K562 (cell line): Measurements from ENCODE around the gene MDP1. TPM values are rescaled to one million over a fixed set of nuclear protein-coding genes. Genes with fewer than 3 reads are reported as not detected.

Experiments used
- BRCA1 ChIP-seq, 2 experiments: fragments of 450-650 bp in 1 of 2; sonication (generic) in 1 of 2; formaldehyde crosslinking in 1 of 2; IDR thresholded peaks; 2 replicates each; pipeline versions ENCODE4 v1.5.0 to v1.6.1; 2017 to 2020; ENCODE audit warnings: mild to moderate bottlenecking in 1 of 2, missing genetic modification reagents in 1 of 2
- CBX5 ChIP-seq: IDR thresholded peaks from 2 replicates; pipeline ENCODE4 v1.6.1; 2014; ENCODE audit warnings: low read depth, borderline replicate concordance
- CEBPB ChIP-seq: fragments of 450-650 bp; IDR thresholded peaks from 2 replicates; pipeline ENCODE4 v1.6.1; 2016; ENCODE audit warnings: missing genetic modification characterization, missing compliant biosample characterization
- CREB1 ChIP-seq, 2 experiments: sonication (generic) in 1 of 2; formaldehyde crosslinking in 1 of 2; IDR thresholded peaks; 2 replicates each; pipeline versions ENCODE4 v1.6.1 to v1.8.0; 2012 to 2022; ENCODE audit warnings: inconsistent platforms in 1 of 2, mild to moderate bottlenecking in 1 of 2, missing genetic modification reagents in 1 of 2, moderate library complexity in 1 of 2
- CREBBP ChIP-seq: IDR thresholded peaks from one replicate; pipeline ENCODE4 v1.6.1; 2012; ENCODE audit warnings: low read depth, mild to moderate bottlenecking, control low read depth, inconsistent platforms, low read length
- FOXK2 ChIP-seq, 2 experiments: fragments of 450-650 bp; IDR thresholded peaks in 1 of 2; conservative IDR thresholded peaks in 1 of 2; 2 replicates each; pipeline ENCODE4 v1.6.1; 2016; ENCODE audit warnings: low read depth in 2 of 2, mild to moderate bottlenecking in 1 of 2
- HEY1 ChIP-seq: fragments of 250-450 bp; sonication (Bioruptor Pico); IDR thresholded peaks from 2 replicates; pipeline ENCODE4 v1.5.0; 2020; ENCODE audit warnings: mild to moderate bottlenecking, moderate library complexity, borderline replicate concordance
- MIER1 ChIP-seq: fragments of 450-650 bp; IDR thresholded peaks from 2 replicates; pipeline ENCODE4 v1.6.1; 2016; ENCODE audit warnings: antibody characterized with exemption, mild to moderate bottlenecking, low read depth
- RHOXF2B ChIP-seq: fragments of 250-450 bp; sonication (Bioruptor Pico); conservative IDR thresholded peaks from 2 replicates; pipeline ENCODE4 v1.5.1; 2021
- STAT5B ChIP-seq: fragments of 250-450 bp; sonication (Bioruptor Pico); IDR thresholded peaks from 2 replicates; pipeline ENCODE4 v1.8.0; 2021; ENCODE audit warnings: mild to moderate bottlenecking, inconsistent platforms
- TCF3 ChIP-seq: sonication (generic); formaldehyde crosslinking; IDR thresholded peaks from 2 replicates; pipeline ENCODE4 v1.4.0; 2020; ENCODE audit warnings: mild to moderate bottlenecking, missing genetic modification reagents
- TEAD1 ChIP-seq, 2 experiments: fragments of 450-650 bp in 1 of 2; sonication (generic) in 1 of 2; formaldehyde crosslinking; IDR thresholded peaks; 2 replicates each; pipeline versions ENCODE4 v1.4.0 to v1.8.0; 2020 to 2022; ENCODE audit warnings: mild to moderate bottlenecking in 2 of 2, missing genetic modification reagents in 1 of 2
- ZNF174 ChIP-seq: fragments of 250-450 bp; sonication (Bioruptor Pico); IDR thresholded peaks from 2 replicates; pipeline ENCODE4 v1.4.0; 2020; ENCODE audit warnings: mild to moderate bottlenecking
- ZNF280A ChIP-seq: fragments of 450-650 bp; IDR thresholded peaks from 2 replicates; pipeline ENCODE4 v1.6.1; 2018; ENCODE audit warnings: mild to moderate bottlenecking, low read depth; ENCODE audit not compliant: partially characterized antibody
- ZNF354B ChIP-seq: fragments of 250-450 bp; sonication (Bioruptor Pico); IDR thresholded peaks from 2 replicates; pipeline ENCODE4 v1.4.0; 2020
- polyA plus RNA-seq, 8 experiments: library from polyadenylated mRNA; depleted of rRNA in 4 of 8; stranded (reverse) in 5 of 8; unstranded in 3 of 8; fragments of >200 nt; fragmentation: Nextera tagmentation in 2 of 8; fragmentation: Illumina TruSeq in 1 of 8; extraction: Ambion mirVana in 2 of 8; extraction: Trizol in 1 of 8; gene quantifications; 2 replicates each; pipeline versions ENCODE4 v1.2.1 to v1.2.3, GENCODE V29; 2011 to 2014; ENCODE audit warnings: inconsistent platforms in 1 of 8, missing spikeins in 1 of 8
- total RNA-seq, 7 experiments: library from RNA; depleted of rRNA in 6 of 7; stranded (reverse); fragments of >200 nt in 6 of 7; fragmentation: Illumina TruSeq in 2 of 7; extraction: Trizol in 2 of 7; gene quantifications; 2 replicates each; pipeline versions ENCODE4 v1.2.1 to v1.2.3, GENCODE V29; 2011 to 2021; ENCODE audit warnings: low replicate concordance in 1 of 7
- TF ChIP-seq, protein P1 (sequence below): fragments of 250-450 bp; sonication (Bioruptor Pico); IDR thresholded peaks from 2 replicates; pipeline ENCODE4 v1.8.0; 2021; ENCODE audit warnings: borderline replicate concordance, mild to moderate bottlenecking, moderate library complexity; ENCODE audit not compliant: poor library complexity, severe bottlenecking
- TF ChIP-seq, protein P2 (sequence below): fragments of 250-450 bp; sonication (Bioruptor Pico); IDR thresholded peaks from 2 replicates; pipeline ENCODE4 v1.5.0; 2020; ENCODE audit warnings: mild to moderate bottlenecking, borderline replicate concordance
- TF ChIP-seq, protein P3 (sequence below), 2 experiments: fragments of 450-650 bp; IDR thresholded peaks; 2 replicates each; pipeline ENCODE4 v1.6.1; 2016
- TF ChIP-seq, protein P4 (sequence below): IDR thresholded peaks from 2 replicates; pipeline ENCODE4 v1.6.1; 2012; ENCODE audit warnings: low read depth, low read length, improper control_type of control experiment, borderline replicate concordance

MDP1 gene
- total and polyA plus RNA-seq, 9 of the 15 experiments (the other 6 are each of a cell fraction or from before 2014, with no cell fraction given), result 2.7 to 29.6 (median 11.0) TPM

DNA sequence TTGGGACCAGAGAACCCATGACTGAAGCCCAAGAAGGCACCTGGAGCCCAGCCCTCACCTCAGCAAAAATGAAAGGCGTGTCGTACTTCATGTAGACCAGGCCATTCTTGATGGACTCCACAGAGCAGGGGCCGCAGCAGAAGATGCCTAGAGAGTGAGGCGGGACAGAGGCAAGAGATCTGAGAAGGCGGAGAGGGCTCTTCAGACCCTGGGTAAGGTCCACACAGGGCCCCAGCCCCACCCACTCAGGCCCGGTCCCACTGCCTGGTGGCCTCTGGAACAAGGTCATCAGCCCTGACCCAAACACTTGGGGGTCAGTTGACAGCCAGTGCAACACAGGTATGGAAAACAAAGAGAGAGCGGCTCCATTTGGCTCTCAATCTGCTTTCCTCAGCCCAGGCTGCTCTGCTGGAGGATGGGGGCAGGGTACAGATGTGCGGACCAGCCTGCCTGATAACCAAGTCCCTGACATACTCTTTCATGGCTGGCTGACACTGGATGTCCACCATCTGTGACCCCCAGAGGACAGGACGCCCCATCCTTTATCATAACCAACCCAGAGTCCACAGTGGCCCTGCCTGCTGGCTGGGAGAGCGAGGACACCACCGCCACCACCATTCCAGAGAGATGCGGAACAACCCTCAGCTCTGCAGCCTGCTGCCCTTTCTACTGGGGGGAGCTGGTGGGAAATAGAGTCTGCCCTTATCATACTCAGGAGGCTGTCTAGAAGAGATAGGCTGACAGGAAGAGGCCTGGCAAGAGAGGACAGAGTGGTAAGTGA, 40.3 kb upstream of the MDP1 start (continued):
- TF ChIP-seq, protein P1, sequence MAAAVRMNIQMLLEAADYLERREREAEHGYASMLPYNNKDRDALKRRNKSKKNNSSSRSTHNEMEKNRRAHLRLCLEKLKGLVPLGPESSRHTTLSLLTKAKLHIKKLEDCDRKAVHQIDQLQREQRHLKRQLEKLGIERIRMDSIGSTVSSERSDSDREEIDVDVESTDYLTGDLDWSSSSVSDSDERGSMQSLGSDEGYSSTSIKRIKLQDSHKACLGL (CRISPR knock-in tag), result no peak
- TF ChIP-seq, protein P2, sequence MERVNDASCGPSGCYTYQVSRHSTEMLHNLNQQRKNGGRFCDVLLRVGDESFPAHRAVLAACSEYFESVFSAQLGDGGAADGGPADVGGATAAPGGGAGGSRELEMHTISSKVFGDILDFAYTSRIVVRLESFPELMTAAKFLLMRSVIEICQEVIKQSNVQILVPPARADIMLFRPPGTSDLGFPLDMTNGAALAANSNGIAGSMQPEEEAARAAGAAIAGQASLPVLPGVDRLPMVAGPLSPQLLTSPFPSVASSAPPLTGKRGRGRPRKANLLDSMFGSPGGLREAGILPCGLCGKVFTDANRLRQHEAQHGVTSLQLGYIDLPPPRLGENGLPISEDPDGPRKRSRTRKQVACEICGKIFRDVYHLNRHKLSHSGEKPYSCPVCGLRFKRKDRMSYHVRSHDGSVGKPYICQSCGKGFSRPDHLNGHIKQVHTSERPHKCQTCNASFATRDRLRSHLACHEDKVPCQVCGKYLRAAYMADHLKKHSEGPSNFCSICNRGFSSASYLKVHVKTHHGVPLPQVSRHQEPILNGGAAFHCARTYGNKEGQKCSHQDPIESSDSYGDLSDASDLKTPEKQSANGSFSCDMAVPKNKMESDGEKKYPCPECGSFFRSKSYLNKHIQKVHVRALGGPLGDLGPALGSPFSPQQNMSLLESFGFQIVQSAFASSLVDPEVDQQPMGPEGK (CRISPR knock-in tag), result no peak
- 0 out of 2 replicates have a peak, but pooled peaks have one; percentile 55 for TF ChIP-seq CREB1 (IDR thresholded peaks at IDR 0.05)
- no peak for TF ChIP-seq CREB1 (CRISPR knock-in tag; IDR thresholded peaks at IDR 0.05)
- TF ChIP-seq, protein P3, sequence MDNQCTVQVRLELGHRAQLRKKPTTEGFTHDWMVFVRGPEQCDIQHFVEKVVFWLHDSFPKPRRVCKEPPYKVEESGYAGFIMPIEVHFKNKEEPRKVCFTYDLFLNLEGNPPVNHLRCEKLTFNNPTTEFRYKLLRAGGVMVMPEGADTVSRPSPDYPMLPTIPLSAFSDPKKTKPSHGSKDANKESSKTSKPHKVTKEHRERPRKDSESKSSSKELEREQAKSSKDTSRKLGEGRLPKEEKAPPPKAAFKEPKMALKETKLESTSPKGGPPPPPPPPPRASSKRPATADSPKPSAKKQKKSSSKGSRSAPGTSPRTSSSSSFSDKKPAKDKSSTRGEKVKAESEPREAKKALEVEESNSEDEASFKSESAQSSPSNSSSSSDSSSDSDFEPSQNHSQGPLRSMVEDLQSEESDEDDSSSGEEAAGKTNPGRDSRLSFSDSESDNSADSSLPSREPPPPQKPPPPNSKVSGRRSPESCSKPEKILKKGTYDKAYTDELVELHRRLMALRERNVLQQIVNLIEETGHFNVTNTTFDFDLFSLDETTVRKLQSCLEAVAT (IDR thresholded peaks at IDR 0.05), result no peak
- 0 out of 4 replicates have a peak, but pooled peaks of 1 of the 2 experiments have one; percentile 18 for TF ChIP-seq FOXK2 (conservative IDR thresholded peaks at IDR 0.05 in 1 of 2, IDR thresholded peaks at IDR 0.05 in 1 of 2; ENCODE audit: low read depth in 2 of 2)
- peak in 1 of 2 experiments; percentile 40; a peak in 1 of 4 replicates for TF ChIP-seq TEAD1 (CRISPR knock-in tag; IDR thresholded peaks at IDR 0.05)
- no peak for TF ChIP-seq HEY1 (CRISPR knock-in tag)
- TF ChIP-seq, protein P4, sequence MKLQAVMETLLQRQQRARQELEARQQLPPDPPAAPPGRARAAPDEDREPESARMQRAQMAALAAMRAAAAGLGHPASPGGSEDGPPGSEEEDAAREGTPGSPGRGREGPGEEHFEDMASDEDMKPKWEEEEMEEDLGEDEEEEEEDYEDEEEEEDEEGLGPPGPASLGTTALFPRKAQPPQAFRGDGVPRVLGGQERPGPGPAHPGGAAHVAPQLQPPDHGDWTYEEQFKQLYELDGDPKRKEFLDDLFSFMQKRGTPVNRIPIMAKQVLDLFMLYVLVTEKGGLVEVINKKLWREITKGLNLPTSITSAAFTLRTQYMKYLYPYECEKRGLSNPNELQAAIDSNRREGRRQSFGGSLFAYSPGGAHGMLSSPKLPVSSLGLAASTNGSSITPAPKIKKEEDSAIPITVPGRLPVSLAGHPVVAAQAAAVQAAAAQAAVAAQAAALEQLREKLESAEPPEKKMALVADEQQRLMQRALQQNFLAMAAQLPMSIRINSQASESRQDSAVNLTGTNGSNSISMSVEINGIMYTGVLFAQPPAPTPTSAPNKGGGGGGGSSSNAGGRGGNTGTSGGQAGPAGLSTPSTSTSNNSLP, result no peak
- TF ChIP-seq CEBPB, result no peak
- TF ChIP-seq BRCA1 (IDR thresholded peaks at IDR 0.05), result no peak
- TF ChIP-seq BRCA1 (CRISPR knock-in tag; IDR thresholded peaks at IDR 0.05), result no peak
- TF ChIP-seq TCF3, result peak; percentile 93
- TF ChIP-seq CREBBP, result no peak
- TF ChIP-seq ZNF280A, result no peak
- no peak for TF ChIP-seq ZNF354B (CRISPR knock-in tag)
- TF ChIP-seq STAT5B (CRISPR knock-in tag), result no peak
- no peak for TF ChIP-seq ZNF174 (CRISPR knock-in tag)
- TF ChIP-seq CBX5, result no peak
- no peak for TF ChIP-seq MIER1
- TF ChIP-seq RHOXF2B (CRISPR knock-in tag), result no peak
